Measurements from ENCODE around the gene USP53. TPM values are rescaled to one million over a fixed set of nuclear protein-coding genes. Genes with fewer than 3 reads are reported as not detected.
"Not testable (repeated sequence)": the region's sequence is repeated elsewhere in the genome, so short reads cannot be mapped to it uniquely, and the experiment has no call there.

USP53 gene
- total RNA-seq, 1 donor from 2014 or later = 4.6 TPM

- intact Hi-C loops (cut with micrococcal nuclease) = no loop called here
Observed at GRCh38 chr4:119227690-119228089, 15.2 kb downstream of the USP53 start.

- intact Hi-C loops (cut with micrococcal nuclease) = no loop called here
Observed at GRCh38 chr4:119228406-119228805, 15.9 kb downstream of the USP53 start.

GRCh38 chr4:119229908-119230687 lies 17.6 kb downstream of the USP53 start:
- intact Hi-C loops (cut with micrococcal nuclease) = no loop called here

- intact Hi-C loops (cut with micrococcal nuclease) = no loop called here
Observed at GRCh38 chr4:119231491-119231890, 19.0 kb downstream of the USP53 start.

- intact Hi-C loops (cut with micrococcal nuclease) = no loop called here
Observed at GRCh38 chr4:119232286-119232685, 19.8 kb downstream of the USP53 start.

- intact Hi-C loops (cut with micrococcal nuclease) = no loop called here
Observed at GRCh38 chr4:119233191-119233590, 20.7 kb downstream of the USP53 start.

GRCh38 chr4:119233750-119234149 lies 21.2 kb downstream of the USP53 start:
- intact Hi-C loops (cut with micrococcal nuclease) = no loop called here

GRCh38 chr4:119237201-119237600 lies 24.7 kb downstream of the USP53 start:
- intact Hi-C loops (cut with micrococcal nuclease) = no loop called here

GRCh38 chr4:119237642-119238041 lies 25.1 kb downstream of the USP53 start:
- intact Hi-C loops (cut with micrococcal nuclease) = loop anchor here (1.0 kb wide), 1 partner anchor 25 kb away; the partner anchor contains the start of gene USP53

- intact Hi-C loops (cut with micrococcal nuclease) = loop anchor here (1.0 kb wide), 1 partner anchor 26 kb away; the partner anchor contains the start of gene USP53
Observed at GRCh38 chr4:119238068-119238722, 25.7 kb downstream of the USP53 start.

GRCh38 chr4:119240128-119240527 lies 27.6 kb downstream of the USP53 start:
- intact Hi-C loops (cut with micrococcal nuclease) = no loop called here

- intact Hi-C loops (cut with micrococcal nuclease) = no loop called here
Observed at GRCh38 chr4:119240568-119240967, 28.1 kb downstream of the USP53 start.

- intact Hi-C loops (cut with micrococcal nuclease) = no loop called here
Observed at GRCh38 chr4:119242417-119242816, 29.9 kb downstream of the USP53 start.

GRCh38 chr4:119243868-119244267 lies 31.4 kb downstream of the USP53 start:
- intact Hi-C loops (cut with micrococcal nuclease) = no loop called here

- intact Hi-C loops (cut with micrococcal nuclease) = no loop called here
Observed at GRCh38 chr4:119244344-119244743, 31.8 kb downstream of the USP53 start.

GRCh38 chr4:119244832-119245231 lies 32.3 kb downstream of the USP53 start:
- intact Hi-C loops (cut with micrococcal nuclease) = no loop called here

GRCh38 chr4:119246177-119246733 lies 33.7 kb downstream of the USP53 start:
- intact Hi-C loops (cut with micrococcal nuclease) = no loop called here

- intact Hi-C loops (cut with micrococcal nuclease) = not testable (repeated sequence)
Observed at GRCh38 chr4:119251037-119251436, 38.5 kb downstream of the USP53 start.

- intact Hi-C loops (cut with micrococcal nuclease) = not testable (repeated sequence)
Observed at GRCh38 chr4:119255223-119255622, 42.7 kb downstream of the USP53 start.

- intact Hi-C loops (cut with micrococcal nuclease) = no loop called here
Observed at GRCh38 chr4:119260528-119260927, 48.0 kb downstream of the USP53 start.

GRCh38 chr4:119261986-119262385 lies 49.5 kb downstream of the USP53 start:
- intact Hi-C loops (cut with micrococcal nuclease) = no loop called here

- intact Hi-C loops (cut with micrococcal nuclease) = no loop called here
Observed at GRCh38 chr4:119264743-119265142, 52.2 kb downstream of the USP53 start.

Measured in T-helper 2 cell treated with Interferon-gamma antibody and Interleukin-4, amounts not matched to agents 100 ng/mL and 5 ng/mL, for 36 hours (primary cell).